K562 (cell line): ENCODE data around the gene SHANK1. TPM values are rescaled to one million over a fixed set of nuclear protein-coding genes. Genes with fewer than 3 reads are reported as not detected.

Experiments
- ASH1L ChIP-seq: fragments of 450-650 bp; IDR thresholded peaks from 2 replicates; pipeline ENCODE4 v1.6.1; 2018; ENCODE audit warnings: borderline replicate concordance, mild to moderate bottlenecking, low read depth; ENCODE audit not compliant: partially characterized antibody
- E2F6 ChIP-seq, 2 experiments: IDR thresholded peaks; 2 replicates each; pipeline ENCODE4 v1.6.1; 2011; ENCODE audit warnings: borderline replicate concordance in 1 of 2, control low read depth in 1 of 2, low read depth in 1 of 2, low read length in 1 of 2, mild to moderate bottlenecking in 1 of 2, mixed read lengths in 1 of 2, moderate library complexity in 1 of 2; ENCODE audit not compliant: insufficient read depth in 1 of 2, insufficient read length in 1 of 2, poor library complexity in 1 of 2, severe bottlenecking in 1 of 2; ENCODE audit errors: extremely low read depth in 1 of 2
- GTF2A2 ChIP-seq: IDR thresholded peaks from 2 replicates; pipeline ENCODE4 v1.6.1; 2016; ENCODE audit warnings: mild to moderate bottlenecking, missing genetic modification characterization, missing compliant biosample characterization
- MEF2D ChIP-seq: conservative IDR thresholded peaks from 2 replicates; pipeline ENCODE4 v1.6.1; 2016; ENCODE audit warnings: low read depth, missing genetic modification characterization, missing compliant biosample characterization
- PHTF2 ChIP-seq: fragments of 250-450 bp; sonication (Bioruptor Pico); IDR thresholded peaks from 2 replicates; pipeline ENCODE4 v1.5.0; 2021; ENCODE audit warnings: mild to moderate bottlenecking
- RBM17 ChIP-seq: fragments of 200-400 bp; formaldehyde crosslinking; IDR thresholded peaks from 2 replicates; pipeline ENCODE4 v1.6.1; 2017; ENCODE audit warnings: low read depth, mild to moderate bottlenecking, low read length, borderline replicate concordance
- RERE ChIP-seq: sonication (generic); formaldehyde crosslinking; IDR thresholded peaks from 2 replicates; pipeline ENCODE4 v1.8.0; 2023; ENCODE audit warnings: missing genetic modification reagents, mild to moderate bottlenecking, borderline replicate concordance
- ZNF318 ChIP-seq, 2 experiments: fragments of 450-650 bp; IDR thresholded peaks; 2 replicates each; pipeline ENCODE4 v1.6.1; 2016; ENCODE audit warnings: mild to moderate bottlenecking in 2 of 2, borderline replicate concordance in 1 of 2, low read depth in 1 of 2, moderate library complexity in 1 of 2
- polyA plus RNA-seq, 8 experiments: library from polyadenylated mRNA; depleted of rRNA in 4 of 8; stranded (reverse) in 5 of 8; unstranded in 3 of 8; fragments of >200 nt; fragmentation: Nextera tagmentation in 2 of 8; fragmentation: Illumina TruSeq in 1 of 8; extraction: Ambion mirVana in 2 of 8; extraction: Trizol in 1 of 8; gene quantifications; 2 replicates each; pipeline versions ENCODE4 v1.2.1 to v1.2.3, GENCODE V29; 2011 to 2014; ENCODE audit warnings: inconsistent platforms in 1 of 8, missing spikeins in 1 of 8
- total RNA-seq, 7 experiments: library from RNA; depleted of rRNA in 6 of 7; stranded (reverse); fragments of >200 nt in 6 of 7; fragmentation: Illumina TruSeq in 2 of 7; extraction: Trizol in 2 of 7; gene quantifications; 2 replicates each; pipeline versions ENCODE4 v1.2.1 to v1.2.3, GENCODE V29; 2011 to 2021; ENCODE audit warnings: low replicate concordance in 1 of 7

Gene SHANK1
- total and polyA plus RNA-seq, 9 of the 15 experiments (the other 6 are each of a cell fraction or from before 2014, with no cell fraction given), result 0.33 to 1.3 (median 0.55) TPM; not detected in 2

GRCh38 chr19:50724522-50725217 lies 5.1 kb upstream of the SHANK1 start (continued):
- no peak for TF ChIP-seq ZNF318 (IDR thresholded peaks at IDR 0.05; ENCODE audit: borderline replicate concordance in 1 of 2, low read depth in 1 of 2)
- no peak for TF ChIP-seq MEF2D (tag)
- TF ChIP-seq E2F6 (IDR thresholded peaks at IDR 0.05; ENCODE audit: borderline replicate concordance in 1 of 2, extremely low read depth in 1 of 2, insufficient read depth in 1 of 2, insufficient read length in 1 of 2, low read depth in 1 of 2, low read length in 1 of 2, poor library complexity in 1 of 2, severe bottlenecking in 1 of 2), result peak in 1 of 2 experiments; percentile 92
- TF ChIP-seq ASH1L, result no peak
- no peak for TF ChIP-seq RERE (CRISPR knock-in tag)
- TF ChIP-seq PHTF2 (CRISPR knock-in tag), result no peak
- TF ChIP-seq RBM17, result no peak
- no peak for TF ChIP-seq GTF2A2
